ENCODE data around the gene SERPINA3. TPM values are rescaled to one million over a fixed set of nuclear protein-coding genes. Genes with fewer than 3 reads are reported as not detected.
"Not testable (repeated sequence)": the region's sequence is repeated elsewhere in the genome, so short reads cannot be mapped to it uniquely, and the experiment has no call there.

SERPINA3 gene
- total and polyA plus RNA-seq, 8 donors: 1,011 to 4,136 (median 2,518) TPM

GRCh38 chr14:94599656-94600004 is 12.6 kb upstream of the SERPINA3 start:
- H3K27me3 ChIP-seq: no peaks in the 10 kb centered on the region
- TF ChIP-seq CTCF (IDR thresholded peaks at IDR 0.05): no peak
- DNase-seq (peak in 1 of 6 donors; percentile 66), FAIRE-seq (no peak), ATAC-seq (peak; percentile 9 to 28 (median 16))
- peak overlapping the region in 1 of 4 donors; percentile 23 for H3K4me3 ChIP-seq
- H3K36me3 ChIP-seq: no peaks in the 10 kb centered on the region
- H3K9me3 ChIP-seq: no peaks in the 10 kb centered on the region
- peaks cover 29 to 43% (median 38%) of the 10 kb centered on the region in 3 donors for H3K4me1 ChIP-seq
- peak overlapping the region; percentile 89 to 95 (median 94) for H3K27ac ChIP-seq
- 20 to 41% methylated on average over 3 of the region's 3 CpGs for WGBS, 2 donors
- intact Hi-C loops (cut with DNase I): no loop called here

- FAIRE-seq: no peak
- no peaks in the 10 kb centered on the region for H3K9me3 ChIP-seq
- ATAC-seq: peak in 2 of 4 donors; percentile 0 to 4
- DNase-seq: peak in 1 of 6 donors; percentile 41
- WGBS, 2 donors: 61 to 62% methylated on average over 11 of the region's 11 CpGs
- no peak overlapping the region for H3K4me3 ChIP-seq
- H3K36me3 ChIP-seq: no peaks in the 10 kb centered on the region
- TF ChIP-seq CTCF (IDR thresholded peaks at IDR 0.05): no peak
- intact Hi-C loops (cut with DNase I): no loop called here
- peak overlapping the region; percentile 89 to 95 (median 94) for H3K27ac ChIP-seq
- peaks cover 29 to 43% (median 38%) of the 10 kb centered on the region in 3 donors for H3K4me1 ChIP-seq
- no peaks in the 10 kb centered on the region for H3K27me3 ChIP-seq
Measured at GRCh38 chr14:94600148-94600545, 12.0 kb upstream of the SERPINA3 start.

- Histone ChIP-seq H3K27ac (peak overlapping the region in 3 of 4 donors; percentile 18 to 95 (median 93)), H3K9me3 (no peaks in the 10 kb centered on the region), H3K27me3 (no peaks in the 10 kb centered on the region), H3K36me3 (no peaks in the 10 kb centered on the region), H3K4me1 (peaks cover 29 to 50% (median 33%) of the 10 kb centered on the region in 3 donors), H3K4me3 (no peak overlapping the region)
- TF ChIP-seq CTCF (IDR thresholded peaks at IDR 0.05): no peak
- DNase-seq (peak in 3 of 6 donors; percentile 50 to 59 (median 56)), ATAC-seq (peak in 2 of 4 donors; percentile 9 to 29), FAIRE-seq (no peak)
- WGBS, 2 donors: 50 to 67% methylated on average over 6 of the region's 6 CpGs
- intact Hi-C loops (cut with DNase I): no loop called here
Measured at GRCh38 chr14:94601884-94602391, 10.3 kb upstream of the SERPINA3 start.

- peaks cover 24 to 43% (median 30%) of the 10 kb centered on the region in 3 donors for H3K4me1 ChIP-seq
- H3K4me3 ChIP-seq: no peak overlapping the region
- no peak for FAIRE-seq
- ATAC-seq: no peak
- 87 to 94% methylated on average over 5 of the region's 5 CpGs for WGBS, 2 donors
- H3K27me3 ChIP-seq: no peaks in the 10 kb centered on the region
- DNase-seq: peak in 1 of 6 donors; percentile 32
- H3K9me3 ChIP-seq: no peaks in the 10 kb centered on the region
- no peaks in the 10 kb centered on the region for H3K36me3 ChIP-seq
- no peak for TF ChIP-seq CTCF (IDR thresholded peaks at IDR 0.05)
- peak overlapping the region in 2 of 4 donors; percentile 93 to 95 for H3K27ac ChIP-seq
- intact Hi-C loops (cut with DNase I): no loop called here
Measured at GRCh38 chr14:94602722-94603121, 9.5 kb upstream of the SERPINA3 start.

- no peak overlapping the region for H3K4me3 ChIP-seq
- WGBS, 2 donors: 71 to 96% methylated on average over 3 of the region's 3 CpGs
- H3K27ac ChIP-seq: peak overlapping the region in 1 of 4 donors; percentile 58
- no peaks in the 10 kb centered on the region for H3K27me3 ChIP-seq
- H3K36me3 ChIP-seq: no peaks in the 10 kb centered on the region
- peaks cover 4 to 22% (median 7%) of the 10 kb centered on the region in 3 donors for H3K4me1 ChIP-seq
- intact Hi-C loops (cut with DNase I): no loop called here
- FAIRE-seq (no peak), DNase-seq (no peak), ATAC-seq (no peak)
- no peaks in the 10 kb centered on the region for H3K9me3 ChIP-seq
- TF ChIP-seq CTCF (IDR thresholded peaks at IDR 0.05): no peak
Measured at GRCh38 chr14:94605361-94605760, 6.8 kb upstream of the SERPINA3 start.

- DNase-seq; ATAC-seq; H3K9me3 ChIP-seq; H3K27me3 ChIP-seq; FAIRE-seq; H3K36me3 ChIP-seq; H3K27ac ChIP-seq; intact Hi-C loops (cut with DNase I); H3K4me3 ChIP-seq: not testable (repeated sequence)
- 86 to 95% methylated on average over 1 of the region's 1 CpG for WGBS, 2 donors
- H3K4me1 ChIP-seq: peaks cover 9 to 22% (median 17%) of the 10 kb centered on the region in 3 donors
Measured at GRCh38 chr14:94608966-94609365, 3.2 kb upstream of the SERPINA3 start.

Measured in pancreas (tissue), 10 donors.